Right lung (tissue), 5 donors: ENCODE data around the gene IL1RN. TPM values are rescaled to one million over a fixed set of nuclear protein-coding genes. Genes with fewer than 3 reads are reported as not detected.

ENCODE experiments used
- DNase-seq, 2 donors: peaks; one replicate each; pipeline ENCODE4 v3.0.0-alpha.2; 2013
- polyA plus RNA-seq, 5 donors: library from polyadenylated mRNA; unstranded; fragments of 120-200 nt; gene quantifications; one replicate each; pipeline versions ENCODE4 v1.2.1 to v1.2.3, GENCODE V29; 2013; ENCODE audit warnings: inconsistent platforms in 1 of 5, low replicate concordance in 1 of 5; ENCODE audit not compliant: insufficient read length in 5 of 5, insufficient read depth in 1 of 5

Gene IL1RN
- polyA plus RNA-seq, 5 donors: 0.21 to 1.5 (median 1.2) TPM

GRCh38 chr2:113173542-113174375, 46.4 kb downstream of the IL1RN start, which contains the start of gene PSD4:
TSS of gene PSD4 (plus strand) at chr2:113173971. CDS start at chr2:113182457, 8,486 bp downstream.
- DNase-seq: peak in 1 of 2 donors; percentile 15

- DNase-seq: no peak
These were observed 47.0 kb downstream of the IL1RN start for GRCh38 chr2:113174376-113174750.

- no peak for DNase-seq
These were observed 47.7 kb downstream of the IL1RN start for GRCh38 chr2:113175042-113175628.

DNA sequence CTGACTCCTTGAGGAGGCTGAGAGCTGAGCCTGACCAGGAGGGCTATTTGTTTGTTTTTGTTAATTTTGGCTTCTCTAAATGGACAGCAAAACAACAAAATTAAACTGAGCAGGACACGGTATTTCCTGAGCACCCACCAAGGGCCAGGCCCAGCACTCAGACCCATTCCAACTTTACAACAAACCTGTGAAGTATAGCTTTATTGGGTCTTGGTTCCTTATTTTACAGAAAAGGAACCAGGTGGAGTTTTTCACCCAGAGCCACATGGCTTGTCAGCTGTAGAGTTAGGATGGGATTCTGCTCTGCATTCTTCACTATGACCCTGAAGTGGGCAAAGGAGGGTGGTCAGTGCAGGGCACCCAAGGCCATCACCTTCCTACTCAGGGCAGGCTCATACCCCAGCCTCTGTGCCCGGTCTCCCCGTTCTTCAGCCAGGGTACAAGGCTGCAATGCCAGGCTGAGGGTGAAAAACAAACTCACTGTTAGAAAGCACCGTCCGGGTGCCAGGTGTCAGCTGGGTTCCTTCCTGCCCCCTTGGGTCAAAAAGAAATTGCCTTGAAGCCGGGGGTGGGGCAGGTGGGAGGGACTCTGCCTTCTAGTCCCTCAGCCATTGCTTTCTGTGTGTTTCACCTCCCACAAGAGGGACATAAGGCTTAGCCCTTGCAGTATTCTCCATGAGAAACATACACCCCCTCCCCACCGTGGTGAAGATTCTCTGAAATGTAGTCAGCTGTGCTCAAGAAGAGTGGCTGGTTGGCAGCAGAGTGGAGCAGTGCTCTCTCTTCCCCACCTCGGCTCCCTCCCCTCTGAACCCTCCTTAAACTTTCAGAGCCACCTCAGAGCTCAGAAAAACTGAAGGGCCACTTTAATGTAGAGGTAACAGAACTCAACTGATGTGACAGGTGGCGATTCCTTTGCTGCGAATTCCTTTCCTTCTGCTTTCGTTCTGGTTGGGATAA, 48.6 kb downstream of the IL1RN start:
- no peak for DNase-seq

GRCh38 chr2:113176696-113177355, 49.4 kb downstream of the IL1RN start:
- DNase-seq: no peak

- no peak for DNase-seq
These were observed 50.8 kb downstream of the IL1RN start for GRCh38 chr2:113178069-113178746.

DNA sequence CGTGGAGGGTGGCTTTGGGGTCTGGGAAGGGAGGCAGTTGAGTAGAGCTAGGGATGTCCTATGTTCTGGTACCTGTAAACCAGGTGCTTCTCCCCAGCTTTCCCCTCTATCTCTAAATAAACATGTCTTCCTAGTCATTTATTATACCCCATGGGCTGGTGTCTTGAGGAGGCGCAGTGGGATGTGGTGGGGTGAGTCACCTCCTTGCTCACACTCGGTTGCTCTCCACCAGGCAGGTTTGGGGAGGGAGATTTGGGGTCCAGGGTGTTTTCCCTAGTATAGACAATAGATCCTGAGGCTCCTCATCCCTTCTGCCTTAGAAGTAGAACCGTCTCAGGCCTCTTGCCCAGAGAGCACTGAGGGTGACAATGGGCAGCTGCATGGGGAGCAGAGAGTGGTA, 51.5 kb downstream of the IL1RN start:
- no peak for DNase-seq

GRCh38 chr2:113179446-113180045, 52.1 kb downstream of the IL1RN start:
- DNase-seq: no peak

- DNase-seq: no peak
These were observed 52.9 kb downstream of the IL1RN start for GRCh38 chr2:113180131-113180946.

DNA sequence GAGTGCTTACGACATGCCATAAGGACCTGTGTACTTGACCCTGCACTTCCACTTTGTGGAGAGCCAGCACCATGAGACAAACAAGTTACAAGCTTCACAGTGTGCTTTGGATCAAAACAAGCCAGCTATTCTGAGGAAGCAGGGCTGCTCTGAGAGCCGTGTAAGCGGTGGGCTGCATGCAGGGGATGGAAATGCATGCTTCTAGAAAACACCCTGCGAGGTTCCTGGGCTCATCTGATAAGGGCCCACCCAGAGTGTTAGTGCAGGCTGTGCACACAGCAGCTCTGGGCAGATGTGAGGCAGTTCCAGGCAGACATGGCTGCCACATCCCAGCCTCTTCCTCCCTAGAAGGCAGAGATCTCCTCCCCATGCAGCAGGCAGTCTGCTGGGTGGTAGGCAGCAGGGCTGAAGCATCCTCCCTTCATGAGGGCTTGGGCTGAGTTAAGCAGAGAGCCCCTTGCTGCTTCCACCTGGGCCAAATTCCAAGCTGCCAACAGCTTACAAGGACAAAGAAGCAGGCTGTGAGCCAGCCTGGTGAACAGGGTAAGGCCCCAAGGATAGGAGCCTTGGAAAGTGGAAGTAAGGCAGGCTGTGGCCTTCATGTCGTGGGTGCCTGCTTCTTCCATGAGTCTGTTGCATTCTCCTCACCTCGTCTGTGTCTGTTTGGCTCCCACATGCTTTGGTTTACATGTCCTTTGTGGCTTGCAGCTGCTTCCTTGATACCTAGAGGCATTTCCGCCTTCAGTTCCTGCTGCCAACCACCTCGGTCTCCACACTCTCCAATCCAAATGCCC, 54.1 kb downstream of the IL1RN start:
- no peak for DNase-seq

DNA sequence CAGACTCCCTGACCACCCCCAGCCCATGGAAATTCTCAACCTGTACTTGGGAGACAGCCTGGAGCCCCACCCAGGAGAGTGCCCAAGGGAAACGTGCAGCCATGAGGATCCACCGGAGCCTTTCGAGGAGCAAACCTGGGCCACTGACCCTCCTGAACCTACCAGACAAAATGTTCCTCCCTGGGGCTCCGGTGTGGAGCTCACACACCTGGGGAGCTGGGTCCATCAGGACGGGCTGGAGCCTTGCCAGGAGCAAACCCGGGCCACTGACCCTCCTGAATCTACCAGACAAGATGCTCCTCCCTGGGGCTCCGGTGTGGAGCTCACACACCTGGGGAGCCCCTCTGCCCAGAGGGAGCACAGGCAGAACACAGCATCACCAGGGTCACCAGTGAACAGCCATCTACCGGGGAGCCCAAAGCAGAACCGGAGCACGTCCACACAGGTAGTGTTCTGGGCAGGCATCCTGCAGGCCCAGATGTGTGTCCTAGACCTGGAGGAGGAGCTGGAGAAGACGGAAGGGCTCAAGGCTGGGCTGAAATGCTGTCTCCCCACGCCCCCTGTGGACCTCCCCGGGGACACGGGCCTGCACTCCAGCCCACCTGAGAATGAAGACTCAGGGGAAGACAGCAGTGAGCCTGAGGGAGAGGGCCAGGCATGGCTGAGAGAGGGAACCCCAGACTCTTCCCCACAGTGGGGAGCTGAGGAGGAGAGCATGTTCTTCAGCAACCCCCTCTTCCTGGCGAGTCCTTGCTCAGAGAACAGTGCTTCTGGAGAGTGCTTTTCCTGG, 55.3 kb downstream of the IL1RN start:
- DNase-seq: no peak

DNA sequence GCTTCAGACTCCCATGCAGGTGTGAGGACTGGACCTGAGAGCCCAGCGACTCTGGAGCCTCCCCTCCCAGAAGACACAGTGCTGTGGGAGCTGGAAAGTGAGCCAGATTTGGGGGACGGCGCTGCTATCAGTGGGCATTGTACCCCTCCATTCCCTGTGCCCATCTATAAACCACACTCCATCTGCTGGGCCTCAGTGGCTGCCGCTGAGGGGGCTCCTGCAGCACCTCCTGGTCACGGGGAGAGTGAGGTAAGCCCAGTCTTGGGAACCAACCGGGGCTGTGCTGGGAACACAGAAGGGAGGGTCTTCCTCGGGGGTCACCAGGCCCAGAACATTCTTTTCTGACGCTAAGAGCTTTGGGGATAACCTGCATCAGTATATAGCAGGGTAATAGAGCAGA, 55.9 kb downstream of the IL1RN start:
- DNase-seq: no peak

Other genes starting within 250 kb of the IL1RN start
- gene IL37, start 216.4 kb upstream of the IL1RN start, polyA plus RNA-seq: under 1 TPM; 0.18 to 0.65 (median 0.27) TPM
- gene IL36G, start 149.6 kb upstream of the IL1RN start, polyA plus RNA-seq: under 1 TPM; 0.10 to 0.46 (median 0.42) TPM
- not detected for gene IL36A, start 122.1 kb upstream of the IL1RN start, polyA plus RNA-seq
- gene IL36B, start 74.7 kb upstream of the IL1RN start, polyA plus RNA-seq: not detected
- gene IL36RN, start 68.4 kb upstream of the IL1RN start, polyA plus RNA-seq: under 1 TPM in 2 of 5 donors, not detected in 3; 0.04 to 0.15 TPM
- gene IL1F10, start 59.6 kb upstream of the IL1RN start, polyA plus RNA-seq: not detected
- gene PSD4, start 46.4 kb downstream of the IL1RN start, polyA plus RNA-seq: 10 to 100 TPM; 13.1 to 20.9 (median 19.2) TPM
- gene PAX8, start 151.3 kb downstream of the IL1RN start, polyA plus RNA-seq: 10 to 100 TPM in 1 of 5 donors, 1 to 10 TPM in 4; 2.0 to 14.5 (median 4.4) TPM